OCI-LY7 (cell line): Measurements from ENCODE around the gene ZNRF3. TPM values are rescaled to one million over a fixed set of nuclear protein-coding genes. Genes with fewer than 3 reads are reported as not detected.

Experiments used
- BruUV-seq: library from RNA; stranded (reverse); fragments of 400-500 nt; replicated peaks from 2 replicates; lab custom pipeline; 2021; lab: Mats Ljungman, UMichigan
- CTCF ChIA-PET: fragments of 300-600 bp; sonication (Branson Sonifier 250); formaldehyde crosslinking; loops from one replicate; lab custom pipeline; 2022; ENCODE audit warnings: antibody characterized with exemption; ENCODE audit not compliant: unreplicated experiment; lab: Charles Lee
- POLR2A ChIA-PET: fragments of 300-600 bp; sonication (Branson Sonifier 250); formaldehyde crosslinking; loops from one replicate; lab custom pipeline; 2022; ENCODE audit warnings: antibody characterized with exemption; lab: Charles Lee
- DNase-seq: peaks from one replicate; pipeline ENCODE4 v3.0.0-alpha.2; 2015; ENCODE audit warnings: low spot score
- H2AFZ ChIP-seq: fragments of 200-600 bp; sonication (generic), shearing (Covaris generic); 2 replicates; pipeline ENCODE4 v1.6.1; 2014; ENCODE audit warnings: mild to moderate bottlenecking, antibody characterized with exemption, low read length, moderate library complexity
- H3K27ac ChIP-seq: fragments of 200-600 bp; sonication (generic); 2 replicates; pipeline ENCODE4 v1.5.1; 2014; ENCODE audit warnings: mixed run types, low read depth, mild to moderate bottlenecking, moderate library complexity, low read length, inconsistent platforms; ENCODE audit not compliant: poor library complexity, severe bottlenecking
- H3K36me3 ChIP-seq: fragments of 200-600 bp; sonication (generic); 2 replicates; pipeline ENCODE4 v1.6.1; 2014; ENCODE audit warnings: mild to moderate bottlenecking, antibody characterized with exemption, low read length, moderate library complexity, mixed read lengths; ENCODE audit not compliant: insufficient read depth
- H3K4me1 ChIP-seq: fragments of 200-600 bp; sonication (generic); 2 replicates; pipeline ENCODE4 v1.5.1; 2014; ENCODE audit warnings: mild to moderate bottlenecking, low read length; ENCODE audit not compliant: insufficient read depth, poor library complexity, severe bottlenecking
- H3K4me2 ChIP-seq: fragments of 200-600 bp; sonication (generic); 2 replicates; pipeline ENCODE4 v1.6.1; 2014; ENCODE audit warnings: mild to moderate bottlenecking, low read length
- H3K4me3 ChIP-seq: fragments of 200-600 bp; sonication (generic); 2 replicates; pipeline ENCODE4 v1.5.1; 2014; ENCODE audit warnings: mild to moderate bottlenecking, low read depth, low read length; ENCODE audit not compliant: poor library complexity, severe bottlenecking
- H3K79me2 ChIP-seq: fragments of 200-600 bp; sonication (generic); 2 replicates; pipeline ENCODE4 v1.6.1; 2016; ENCODE audit warnings: low read depth, mild to moderate bottlenecking, low read length, moderate library complexity, mixed read lengths; ENCODE audit not compliant: insufficient read depth
- H3K9me2 ChIP-seq: fragments of 200-600 bp; sonication (generic); 2 replicates; pipeline ENCODE4 v1.6.1; 2016; ENCODE audit warnings: mild to moderate bottlenecking, low read length, mixed read lengths; ENCODE audit not compliant: insufficient read depth
- H3K9me3 ChIP-seq: fragments of 200-600 bp; sonication (generic); 2 replicates; pipeline ENCODE4 v1.6.1; 2014; ENCODE audit warnings: mild to moderate bottlenecking, mixed run types, low read length, mixed read lengths
- H4K20me1 ChIP-seq: fragments of 200-600 bp; sonication (generic); 2 replicates; pipeline ENCODE4 v1.6.1; 2014; ENCODE audit warnings: mild to moderate bottlenecking, antibody characterized with exemption, low read length, moderate library complexity, mixed read lengths; ENCODE audit not compliant: insufficient read depth
- EZH2phosphoT487 ChIP-seq: fragments of 200-600 bp; sonication (generic); IDR thresholded peaks from 2 replicates; pipeline ENCODE4 v1.6.1; 2018; ENCODE audit warnings: low read depth, borderline replicate concordance, mild to moderate bottlenecking, mixed run types, antibody characterized with exemption, low read length, moderate library complexity, mixed read lengths
- intact Hi-C: fragments of 100-400 bp; cut with micrococcal nuclease; formaldehyde crosslinking; loops from one replicate; pipeline ENCODE4 v1.10.0; 2022; ENCODE audit not compliant: unreplicated experiment
- total RNA-seq, 2 experiments: library from RNA; depleted of rRNA in 1 of 2; stranded (reverse); fragments of >200 nt in 1 of 2; shearing (Covaris generic) in 1 of 2; gene quantifications; 2 replicates each; pipeline ENCODE4 v1.2.3, GENCODE V29; 2014 to 2022
- TF ChIP-seq, protein P1 (sequence below): fragments of 200-600 bp; sonication (generic); conservative IDR thresholded peaks from 2 replicates; pipeline ENCODE4 v1.5.1; 2014; ENCODE audit warnings: mild to moderate bottlenecking, antibody characterized with exemption, low read length, moderate library complexity, mixed read lengths

The ZNRF3 gene
- total RNA-seq, 2 experiments from 2014 or later: 3.6 to 3.9 TPM

DNA sequence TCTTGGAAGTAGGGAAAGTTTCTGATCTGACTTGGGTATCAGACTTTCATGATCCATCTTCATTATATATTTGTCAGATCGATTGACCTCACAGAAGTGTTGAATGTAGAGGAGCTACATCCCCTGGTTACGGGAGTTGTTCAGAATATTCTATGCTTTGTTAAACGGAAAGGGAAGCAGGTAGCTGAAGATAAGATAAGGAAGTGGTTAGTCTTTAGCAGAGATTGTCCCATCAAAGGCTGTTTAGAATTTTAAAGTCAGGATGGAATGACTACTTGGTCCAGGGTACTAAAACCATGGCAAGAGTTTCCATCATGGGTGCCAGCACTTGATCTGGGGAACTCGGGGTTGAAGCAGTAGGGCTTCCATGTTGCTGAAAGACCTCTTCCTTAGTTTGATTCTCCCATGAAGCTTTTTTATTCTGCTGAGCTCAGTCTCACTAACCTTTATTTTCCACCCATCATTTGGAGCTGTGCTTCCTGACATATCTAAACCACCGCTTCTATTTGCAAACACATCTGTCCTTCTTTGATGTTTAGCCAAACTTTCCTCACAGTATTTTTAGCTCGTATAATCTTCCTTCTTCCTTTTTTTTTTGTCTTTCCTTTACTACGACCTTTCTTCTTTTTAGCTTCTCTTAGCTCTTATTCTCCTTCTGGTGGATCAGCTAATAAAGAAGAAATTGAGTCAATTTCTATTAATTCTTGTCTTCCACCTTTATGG, 182.3 kb downstream of the ZNRF3 start:
- Histone ChIP-seq H3K79me2 (no peaks in the 10 kb centered on the region), H3K36me3 (no peaks in the 10 kb centered on the region), H4K20me1 (no peaks in the 10 kb centered on the region), H3K9me2 (no peaks in the 10 kb centered on the region), H3K9me3 (no peaks in the 10 kb centered on the region), H3K4me3 (no peak overlapping the region), H2AFZ (no peak overlapping the region), H3K27ac (no peak overlapping the region), H3K4me2 (no peak overlapping the region), H3K4me1 (no peaks in the 10 kb centered on the region)
- DNase-seq: no peak
- intact Hi-C loops: no loop called here
- ChIA-PET POLR2A (interaction anchor here (0.6 to 1.2 kb wide), 3 partner anchors 14 to 36 kb away, joined by 3 read pairs; no protein-coding TSS in a partner anchor), CTCF (interaction anchor here (0.5 to 0.8 kb wide), 2 partner anchors 22 to 159 kb away, joined by 3 to 4 read pairs; no protein-coding TSS in a partner anchor)
- TF ChIP-seq, protein P1, sequence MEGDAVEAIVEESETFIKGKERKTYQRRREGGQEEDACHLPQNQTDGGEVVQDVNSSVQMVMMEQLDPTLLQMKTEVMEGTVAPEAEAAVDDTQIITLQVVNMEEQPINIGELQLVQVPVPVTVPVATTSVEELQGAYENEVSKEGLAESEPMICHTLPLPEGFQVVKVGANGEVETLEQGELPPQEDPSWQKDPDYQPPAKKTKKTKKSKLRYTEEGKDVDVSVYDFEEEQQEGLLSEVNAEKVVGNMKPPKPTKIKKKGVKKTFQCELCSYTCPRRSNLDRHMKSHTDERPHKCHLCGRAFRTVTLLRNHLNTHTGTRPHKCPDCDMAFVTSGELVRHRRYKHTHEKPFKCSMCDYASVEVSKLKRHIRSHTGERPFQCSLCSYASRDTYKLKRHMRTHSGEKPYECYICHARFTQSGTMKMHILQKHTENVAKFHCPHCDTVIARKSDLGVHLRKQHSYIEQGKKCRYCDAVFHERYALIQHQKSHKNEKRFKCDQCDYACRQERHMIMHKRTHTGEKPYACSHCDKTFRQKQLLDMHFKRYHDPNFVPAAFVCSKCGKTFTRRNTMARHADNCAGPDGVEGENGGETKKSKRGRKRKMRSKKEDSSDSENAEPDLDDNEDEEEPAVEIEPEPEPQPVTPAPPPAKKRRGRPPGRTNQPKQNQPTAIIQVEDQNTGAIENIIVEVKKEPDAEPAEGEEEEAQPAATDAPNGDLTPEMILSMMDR: no peak
- no peak for TF ChIP-seq EZH2phosphoT487
- BruUV-seq: no TSS peak

DNA sequence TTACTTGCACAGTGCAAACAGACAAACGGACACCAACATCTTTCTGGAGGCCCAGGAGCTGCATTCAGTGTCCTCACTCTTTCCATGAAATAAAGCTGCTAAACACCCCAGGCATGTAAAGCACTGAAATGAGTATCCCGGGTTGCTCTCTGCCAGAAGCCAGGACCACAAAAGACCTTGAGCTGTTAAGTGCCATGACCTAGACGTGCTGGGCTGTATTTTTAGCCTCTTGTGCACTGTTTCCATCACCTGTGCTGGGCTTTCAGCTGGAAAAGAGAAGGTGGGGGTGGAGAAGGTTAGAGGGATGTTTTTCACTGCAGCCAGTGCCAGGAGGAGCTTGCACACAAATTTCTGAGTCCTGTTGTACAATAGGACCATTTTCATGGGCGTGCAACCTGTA, 186.1 kb downstream of the ZNRF3 start:
- H3K36me3 ChIP-seq: no peaks in the 10 kb centered on the region
- no peak overlapping the region for H2AFZ ChIP-seq
- intact Hi-C loops: no loop called here
- ChIA-PET POLR2A (interaction anchor here (0.7 kb wide), 2 partner anchors 10 to 40 kb away, joined by 3 to 5 read pairs; no protein-coding TSS in a partner anchor), CTCF (no interaction called here)
- no peak overlapping the region for H3K4me3 ChIP-seq
- TF ChIP-seq EZH2phosphoT487: no peak
- TF ChIP-seq, protein P1: no peak
- H3K4me2 ChIP-seq: no peak overlapping the region
- no peaks in the 10 kb centered on the region for H3K79me2 ChIP-seq
- BruUV-seq: no TSS peak
- H3K27ac ChIP-seq: no peak overlapping the region
- no peaks in the 10 kb centered on the region for H3K9me2 ChIP-seq
- no peaks in the 10 kb centered on the region for H3K4me1 ChIP-seq
- H3K9me3 ChIP-seq: no peaks in the 10 kb centered on the region
- no peak for DNase-seq
- H4K20me1 ChIP-seq: no peaks in the 10 kb centered on the region

DNA sequence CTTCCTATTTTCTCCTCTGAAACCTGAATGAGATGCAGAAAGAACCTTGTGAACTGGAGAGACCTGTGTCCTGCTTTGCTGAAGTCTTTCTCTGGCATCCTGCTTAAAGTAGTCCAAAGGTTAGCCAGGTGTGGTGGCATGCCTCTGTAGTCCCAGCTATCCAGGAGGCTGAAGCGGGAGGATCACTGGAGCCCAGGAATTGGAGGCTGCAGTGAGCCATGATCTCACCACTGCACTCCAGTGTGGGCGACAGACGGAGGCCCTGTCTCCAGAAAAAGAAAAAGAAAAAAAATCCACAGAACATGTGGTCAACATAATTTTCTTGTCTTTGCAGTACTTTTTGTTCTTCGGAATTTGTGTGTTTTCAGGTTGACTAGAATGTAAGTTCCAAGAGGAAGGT, 187.1 kb downstream of the ZNRF3 start:
- Histone ChIP-seq H3K36me3 (no peaks in the 10 kb centered on the region), H3K4me3 (no peak overlapping the region), H3K9me3 (no peaks in the 10 kb centered on the region), H4K20me1 (no peaks in the 10 kb centered on the region), H3K4me2 (no peak overlapping the region), H3K27ac (no peak overlapping the region), H2AFZ (no peak overlapping the region), H3K79me2 (no peaks in the 10 kb centered on the region), H3K9me2 (no peaks in the 10 kb centered on the region), H3K4me1 (no peaks in the 10 kb centered on the region)
- intact Hi-C loops: no loop called here
- no TSS peak for BruUV-seq
- TF ChIP-seq, protein P1: no peak
- no peak for TF ChIP-seq EZH2phosphoT487
- CTCF ChIA-PET: no interaction called here
- DNase-seq: no peak
- POLR2A ChIA-PET: no interaction called here
